SK-MEL-5 (cell line): Measurements from ENCODE around the gene ACSS1. TPM values are rescaled to one million over a fixed set of nuclear protein-coding genes. Genes with fewer than 3 reads are reported as not detected.

ENCODE experiments used
- DNase-seq: peaks from one replicate; pipeline ENCODE4 v3.0.0-alpha.2; 2016; ENCODE audit warnings: low read depth, low spot score
- in situ Hi-C: cut with HindIII; loops from 2 replicates; pipeline ENCODE4 v1.10.0; 2016; ENCODE audit warnings: low sequenced_read_pairs, high pct_unique_total_duplicates, low pct_unique_long_range_greater_than_20kb
- total RNA-seq: library from RNA; depleted of rRNA; stranded (reverse); fragments of >200 nt; shearing (Covaris generic); gene quantifications from 2 replicates; pipeline ENCODE4 v1.2.3, GENCODE V29; 2014

Gene ACSS1
- total RNA-seq, 1 experiment from 2014 or later: 10.0 TPM

DNA sequence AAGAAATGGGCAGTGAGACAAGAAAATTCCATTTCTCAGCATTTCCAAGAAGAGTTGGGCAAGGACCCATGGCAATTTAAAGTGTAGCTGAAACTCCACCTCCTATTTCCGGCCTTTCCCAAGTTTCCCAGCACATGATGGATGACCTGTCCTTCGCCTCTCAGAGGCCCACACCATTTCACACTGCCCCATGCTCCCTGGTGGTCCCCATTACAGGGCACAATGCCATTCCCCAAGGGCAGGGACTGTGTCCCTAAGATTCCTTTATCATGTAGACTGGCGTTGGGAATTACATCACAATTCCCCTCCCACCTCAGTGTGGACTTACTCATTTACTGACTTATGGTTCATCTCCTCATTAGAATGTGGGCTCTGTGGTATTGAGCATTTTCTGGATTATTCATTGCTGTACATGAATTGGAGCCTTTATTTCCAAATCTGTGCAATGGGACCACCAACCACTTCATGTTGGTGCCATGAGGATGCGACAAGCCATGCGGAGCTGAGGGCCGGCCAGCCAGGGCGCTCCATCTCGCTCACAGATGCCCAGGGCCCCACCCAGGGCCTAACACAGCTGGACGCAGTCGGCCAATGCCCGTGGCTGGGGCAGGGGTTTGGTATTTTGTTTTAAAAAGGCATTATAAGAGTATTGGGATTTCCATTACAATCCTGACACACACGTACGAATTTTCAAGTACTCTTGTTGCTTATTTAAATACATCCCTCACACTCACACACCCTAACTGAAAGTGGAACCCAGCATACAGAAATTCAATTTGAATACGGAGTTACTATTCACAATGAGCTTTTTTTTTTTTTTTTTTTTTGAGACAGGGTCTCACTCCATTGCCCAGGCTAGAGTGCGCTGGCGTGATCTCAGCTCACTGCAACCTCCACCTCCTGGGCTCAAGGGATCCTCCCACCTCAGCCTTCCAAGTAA lies 5.4 kb downstream of the ACSS1 start:
- in situ Hi-C loops: no loop called here
- DNase-seq: no peak

DNA sequence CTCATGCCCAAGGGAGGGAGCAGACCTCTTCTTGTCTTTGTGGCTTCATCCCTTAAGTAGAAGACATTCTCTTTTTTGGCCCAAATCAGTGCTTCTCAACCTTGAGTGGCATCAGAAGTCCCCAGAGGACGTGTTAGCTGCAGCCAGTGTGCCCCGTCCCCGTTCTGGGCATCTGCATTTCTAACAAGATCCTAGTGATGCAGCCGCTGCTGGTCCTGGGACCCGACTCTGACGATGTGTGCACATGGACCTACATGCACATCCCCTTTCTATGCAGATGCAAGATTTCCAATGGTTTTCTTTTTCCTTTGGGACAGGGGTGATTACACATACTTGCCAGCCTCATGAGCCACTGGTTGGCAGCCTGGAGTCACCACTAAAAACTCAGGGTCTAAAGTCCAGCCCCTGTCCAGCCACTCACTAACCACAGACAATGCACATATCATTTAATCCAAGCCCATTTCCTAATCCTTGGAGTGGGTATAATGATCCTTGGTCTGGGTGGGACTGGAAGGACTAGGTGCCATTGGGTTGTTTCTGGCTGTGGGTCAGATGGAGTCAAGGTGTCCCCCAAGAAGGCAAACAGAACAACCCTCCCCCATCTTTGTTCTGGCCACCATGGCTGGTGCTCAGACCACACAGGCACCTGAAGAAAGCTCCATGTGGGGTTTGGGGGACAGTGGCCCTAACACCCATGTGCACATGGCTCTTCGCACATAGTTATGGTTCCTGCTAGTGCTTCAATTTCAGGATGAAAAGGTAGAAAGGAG lies 6.4 kb downstream of the ACSS1 start:
- no peak for DNase-seq
- in situ Hi-C loops: no loop called here

GRCh38 chr20:25050501-25051350 lies 7.2 kb downstream of the ACSS1 start:
- in situ Hi-C loops: no loop called here
- DNase-seq: no peak

DNA sequence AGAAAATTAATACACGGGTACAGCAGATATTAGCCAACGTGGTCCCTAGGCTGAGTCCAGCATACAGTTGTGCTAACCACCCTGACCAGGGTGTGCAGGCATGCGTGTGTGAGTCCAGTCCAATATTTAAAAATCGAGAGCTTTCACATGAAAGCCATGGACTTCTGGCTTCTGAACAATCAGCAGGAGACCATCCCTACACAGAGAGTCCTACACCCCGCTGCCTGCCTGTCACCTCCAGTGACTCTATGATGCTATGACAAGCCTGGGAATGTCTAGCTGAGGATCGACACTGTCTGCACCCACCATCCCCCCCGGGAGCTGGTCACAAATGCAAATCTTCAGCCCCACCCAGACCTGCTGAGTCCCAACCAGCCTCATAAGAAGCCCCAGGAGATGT lies 7.9 kb downstream of the ACSS1 start:
- no peak for DNase-seq
- in situ Hi-C loops: no loop called here

DNA sequence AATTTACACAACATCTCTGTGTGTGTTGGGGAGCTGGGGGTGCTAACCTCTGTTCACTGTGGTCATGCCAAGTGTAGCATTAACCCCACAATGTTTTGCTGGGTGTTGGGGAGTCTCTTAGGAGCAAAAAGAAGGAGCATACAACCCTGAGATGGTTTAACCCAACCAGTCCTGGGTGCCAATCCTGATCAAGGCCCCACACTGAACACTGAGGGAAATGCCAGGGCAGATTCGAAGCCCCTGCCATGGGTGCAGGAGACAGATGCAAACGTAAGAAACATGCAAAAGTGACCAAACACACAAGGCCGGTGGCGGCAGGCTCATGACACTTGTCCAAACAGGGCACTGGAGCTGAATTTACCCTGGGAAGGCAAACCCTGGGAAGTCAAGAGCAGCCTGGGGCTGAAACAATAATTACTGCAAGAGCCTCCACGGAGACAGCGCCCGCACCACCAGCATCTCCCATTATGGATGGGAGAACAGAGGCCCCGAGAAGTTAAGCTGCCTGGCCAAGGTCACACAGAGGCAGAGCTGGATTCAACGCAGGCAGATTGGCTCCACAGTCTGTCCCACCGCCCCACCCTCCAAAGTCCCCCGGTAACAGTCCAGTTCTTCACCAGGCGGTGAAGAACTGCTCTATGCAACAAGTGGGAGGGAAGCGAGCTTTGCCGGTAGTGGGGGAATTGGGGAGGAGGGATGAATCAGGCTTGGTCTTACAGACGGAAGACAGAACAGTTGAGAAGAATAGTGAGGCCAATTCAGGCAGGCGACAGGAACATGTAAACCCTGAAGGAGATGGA lies 8.5 kb downstream of the ACSS1 start:
- in situ Hi-C loops: no loop called here

GRCh38 chr20:25048519-25048952 lies 9.4 kb downstream of the ACSS1 start:
- DNase-seq: no peak
- in situ Hi-C loops: no loop called here

More for the DNA sequence above, 8.5 kb downstream of the ACSS1 start:
- no peak for DNase-seq

DNA sequence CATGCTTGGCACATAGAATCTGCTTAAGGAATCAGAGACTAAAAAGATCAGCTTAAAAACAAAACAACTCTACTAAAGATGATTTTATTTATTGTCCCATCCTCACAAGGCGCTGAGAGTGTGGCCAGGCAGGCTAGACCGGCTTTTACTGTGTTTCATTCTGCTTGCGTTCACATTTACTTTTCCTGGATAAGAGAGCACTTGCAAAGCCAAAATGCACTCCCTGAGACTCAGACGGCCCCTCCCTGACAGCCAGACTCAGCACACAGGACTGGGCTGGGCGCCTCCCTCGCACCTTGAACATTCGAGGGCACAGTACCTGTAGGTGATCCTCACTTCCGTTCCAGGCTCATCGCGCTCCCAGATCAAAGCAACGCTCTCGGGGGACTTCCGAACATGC lies 10.2 kb downstream of the ACSS1 start:
- no peak for DNase-seq
- in situ Hi-C loops: no loop called here

DNA sequence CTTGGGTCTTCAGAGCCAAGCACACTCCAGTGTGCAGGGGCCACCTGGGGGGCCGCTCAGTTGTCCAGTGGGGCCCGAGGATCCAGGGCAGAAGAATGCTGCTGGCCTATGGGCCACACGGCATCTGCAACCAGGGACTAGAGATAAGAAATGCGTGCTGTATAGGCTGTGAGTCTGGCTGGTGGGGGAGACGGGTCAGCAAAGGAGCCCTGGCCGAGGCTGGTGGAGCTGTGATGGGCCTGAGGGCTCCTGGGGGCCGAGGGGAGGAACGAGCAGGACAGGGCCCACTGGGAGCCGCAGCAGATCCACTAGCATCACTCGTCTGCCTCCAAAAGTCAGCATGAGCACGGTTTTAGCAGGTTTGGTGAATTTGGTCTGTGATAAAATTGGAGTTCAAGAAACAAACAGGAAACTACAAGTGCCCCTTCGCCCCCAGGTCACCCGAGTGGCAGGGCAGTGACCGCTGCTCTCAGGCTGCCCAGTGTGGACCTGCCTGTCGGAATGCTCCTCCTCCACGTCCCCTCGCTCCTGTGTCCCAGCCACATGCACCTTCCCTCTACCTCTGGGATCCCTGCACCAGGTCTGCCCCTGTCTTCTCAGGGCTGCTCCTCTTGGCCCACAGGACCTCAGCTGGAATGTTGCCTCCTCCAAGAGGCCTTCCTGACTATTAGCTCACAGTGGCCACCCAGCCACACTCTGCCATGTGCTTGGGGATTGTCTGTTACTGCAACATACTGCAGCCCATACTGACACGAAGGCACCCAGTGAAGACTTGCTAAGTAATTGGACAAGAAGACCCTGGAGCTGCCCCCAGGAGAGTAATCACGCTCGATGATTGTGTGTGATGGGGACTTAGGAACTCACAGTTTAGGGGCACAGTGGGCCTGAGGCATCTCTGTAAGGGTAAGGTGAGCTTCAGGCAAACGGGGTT lies 10.9 kb downstream of the ACSS1 start:
- DNase-seq: no peak
- in situ Hi-C loops: no loop called here

DNA sequence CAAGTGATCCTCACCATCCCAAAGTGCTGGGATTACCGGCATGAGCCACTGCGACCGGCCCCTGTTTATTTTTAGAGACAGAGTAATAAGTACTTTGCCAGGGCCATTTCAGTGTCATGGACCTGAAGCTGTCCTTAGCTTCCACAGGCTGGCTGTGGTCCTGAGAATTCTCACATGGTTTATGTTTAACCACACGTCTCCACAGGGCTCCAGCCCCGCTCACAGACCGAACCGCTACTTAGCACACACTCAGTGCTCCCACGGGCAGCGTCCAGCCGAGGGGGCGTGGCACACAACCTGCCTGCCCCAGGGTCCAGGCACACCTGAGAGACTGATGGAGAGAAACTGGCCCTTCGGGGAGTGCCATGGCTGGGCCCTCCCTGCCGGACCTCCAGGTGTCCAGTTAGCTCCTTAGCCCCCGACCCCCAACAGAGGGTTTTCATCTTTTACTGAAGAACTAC lies 11.7 kb downstream of the ACSS1 start:
- in situ Hi-C loops: no loop called here
- DNase-seq: no peak

DNA sequence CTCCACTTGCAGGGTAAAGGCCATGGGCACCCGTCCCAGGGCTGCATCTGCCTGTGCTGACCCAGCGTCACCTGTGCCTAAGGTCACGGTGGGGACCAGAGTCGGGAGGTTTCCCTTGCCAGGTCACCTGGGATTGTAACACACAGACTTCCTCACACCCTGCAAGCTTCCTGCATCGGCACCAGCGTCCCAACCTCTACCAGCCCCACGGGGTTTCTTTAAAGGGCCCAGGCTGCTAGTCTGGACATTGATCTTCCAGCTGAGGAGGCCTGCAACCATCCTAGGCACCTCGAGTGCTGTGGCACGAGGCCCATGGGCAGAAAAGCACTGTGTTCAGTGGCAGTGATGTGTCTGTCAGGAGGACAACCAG lies 12.6 kb downstream of the ACSS1 start:
- no peak for DNase-seq
- in situ Hi-C loops: no loop called here

DNA sequence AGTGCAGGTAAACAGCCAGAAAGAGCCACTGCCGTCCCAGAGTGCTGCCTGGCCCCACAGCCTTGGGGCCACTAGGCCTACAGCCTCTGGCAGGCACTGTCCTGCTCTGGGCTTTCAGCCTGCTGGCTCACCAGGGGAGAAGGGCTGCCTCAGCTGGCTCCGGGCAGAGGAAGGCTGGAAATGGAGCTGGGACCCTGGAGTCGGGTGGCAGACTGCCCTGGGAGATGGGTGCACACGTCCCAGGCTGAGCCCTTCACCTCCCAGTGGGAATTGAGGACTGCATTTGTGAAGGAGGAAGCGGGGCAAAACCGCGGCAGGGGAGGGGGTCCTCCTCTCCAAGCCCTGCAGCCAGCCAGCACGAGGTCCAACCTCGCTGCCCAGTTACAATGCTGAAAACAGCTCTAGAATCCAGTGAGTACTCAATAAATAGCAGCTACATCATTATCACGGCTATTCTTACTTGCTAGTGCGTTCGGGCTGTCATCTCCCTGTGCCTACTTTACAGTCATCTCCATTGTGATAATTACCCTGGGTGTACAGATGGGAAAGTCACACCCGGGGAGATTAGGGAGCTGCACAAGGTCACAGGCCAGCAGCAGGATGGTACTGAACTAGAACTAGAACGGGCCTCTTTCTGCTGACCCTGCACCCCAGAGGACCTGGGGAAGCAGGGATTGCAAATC lies 13.1 kb downstream of the ACSS1 start:
- DNase-seq: no peak
- in situ Hi-C loops: no loop called here

- in situ Hi-C loops: no loop called here
- no peak for DNase-seq
These were observed 13.7 kb downstream of the ACSS1 start for GRCh38 chr20:25044261-25044560.

DNA sequence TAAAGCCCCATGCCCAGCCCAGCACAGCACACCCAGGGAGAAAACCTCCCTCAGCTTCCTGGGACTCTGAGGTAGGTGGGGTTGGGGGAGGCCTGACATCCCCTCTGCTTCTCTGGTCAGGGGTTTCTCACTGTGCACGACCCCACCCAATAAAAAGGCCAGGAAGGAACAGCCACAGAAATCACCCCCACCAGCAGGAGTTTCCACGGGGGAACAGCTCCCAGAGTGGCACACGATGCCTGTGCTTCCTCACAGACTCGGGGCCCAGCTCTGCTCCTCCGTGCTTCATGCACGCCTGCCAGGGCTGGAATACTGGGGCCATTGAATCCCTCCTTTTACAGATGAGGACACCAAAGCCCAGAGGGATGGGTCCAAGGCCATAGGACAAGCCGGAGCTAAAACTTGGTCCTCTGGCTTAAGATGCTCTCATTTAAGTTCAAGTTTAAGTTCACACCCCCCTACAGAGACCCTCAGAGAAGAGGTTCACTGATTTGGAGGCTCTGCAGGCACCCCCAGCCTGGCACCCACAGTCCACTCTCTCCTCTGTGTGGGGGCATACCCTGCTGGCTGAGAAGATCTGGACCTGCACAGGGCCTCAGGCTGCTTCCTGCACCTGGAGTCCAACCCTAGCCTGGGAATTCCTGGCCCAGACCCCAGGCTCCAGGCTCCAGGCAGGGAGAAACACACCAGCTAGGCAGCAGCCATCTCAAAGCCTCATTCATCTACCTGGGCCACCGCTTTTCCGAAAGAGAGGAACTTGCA lies 14.3 kb downstream of the ACSS1 start:
- DNase-seq: no peak
- in situ Hi-C loops: no loop called here

DNA sequence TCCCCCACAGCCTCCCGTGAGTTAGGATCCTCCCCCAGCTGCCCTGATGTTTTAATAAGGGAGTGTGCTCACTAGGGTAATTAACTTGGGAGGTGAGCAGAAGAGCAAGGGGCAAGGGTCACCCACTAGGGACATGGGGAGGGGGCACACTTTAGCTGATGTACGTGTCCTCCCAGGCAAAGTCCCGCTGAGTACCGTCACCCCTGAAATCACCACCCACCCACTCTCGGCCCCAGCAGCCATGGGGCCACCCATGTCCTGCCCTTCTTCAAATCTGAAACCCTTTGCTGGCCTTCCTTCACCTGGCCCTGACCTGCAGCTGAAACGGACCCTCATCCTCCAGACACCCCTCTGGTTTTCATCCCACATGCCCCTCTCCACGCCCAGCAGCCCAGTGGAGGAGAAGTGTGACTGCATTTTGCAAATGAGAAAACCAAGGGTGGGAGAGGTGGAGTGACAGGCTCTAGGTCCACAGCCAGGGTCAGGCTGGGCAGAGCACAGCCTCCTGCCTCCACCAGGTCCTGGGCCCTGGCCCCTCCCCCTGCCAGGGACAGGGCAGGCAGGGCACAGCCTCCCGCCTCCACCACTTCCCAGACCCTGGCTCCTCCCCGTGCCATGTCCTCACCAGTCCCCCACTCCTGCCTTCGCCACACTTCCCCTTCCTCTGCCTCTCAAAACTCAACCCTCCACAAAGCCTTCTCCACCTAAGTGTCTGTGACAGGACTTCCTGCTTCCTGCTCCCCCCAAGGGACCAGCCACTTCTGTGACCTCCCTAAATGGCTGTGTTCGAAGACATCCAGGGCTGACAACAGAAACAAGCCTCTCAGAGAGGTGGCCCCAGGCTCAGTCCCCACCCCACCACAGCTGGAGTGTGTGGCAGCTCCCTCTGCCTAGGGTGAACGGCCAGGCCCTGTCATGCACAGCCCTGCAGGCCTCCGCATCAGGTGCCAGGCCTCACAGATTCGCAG lies 15.1 kb downstream of the ACSS1 start:
- in situ Hi-C loops: no loop called here

More for the DNA sequence above, 15.1 kb downstream of the ACSS1 start:
- DNase-seq: no peak
